K562 (cell line): Measurements from ENCODE around the gene RNF31. TPM values are rescaled to one million over a fixed set of nuclear protein-coding genes. Genes with fewer than 3 reads are reported as not detected.

Experiments
- CBFA2T2 ChIP-seq: fragments of 450-650 bp; conservative IDR thresholded peaks from 2 replicates; pipeline ENCODE4 v1.6.1; 2017; ENCODE audit warnings: mild to moderate bottlenecking
- CBX3 ChIP-seq, 2 experiments: IDR thresholded peaks; 1 replicate in 1 of 2; 2 replicates in 1 of 2; pipeline ENCODE4 v1.6.1; 2012; ENCODE audit warnings: inconsistent platforms in 2 of 2, low read length in 2 of 2, borderline replicate concordance in 1 of 2, control low read depth in 1 of 2
- FOXA1 ChIP-seq: fragments of 450-650 bp; IDR thresholded peaks from 2 replicates; pipeline ENCODE4 v1.6.1; 2016; ENCODE audit warnings: mild to moderate bottlenecking, borderline replicate concordance
- HINFP ChIP-seq: fragments of 450-650 bp; conservative IDR thresholded peaks from 2 replicates; pipeline ENCODE4 v1.6.1; 2016; ENCODE audit warnings: missing genetic modification characterization, low read depth, mild to moderate bottlenecking, control low read depth, missing compliant biosample characterization
- MBD1 ChIP-seq: fragments of 250-450 bp; sonication (Bioruptor Pico); IDR thresholded peaks from 2 replicates; pipeline ENCODE4 v1.8.0; 2022; ENCODE audit warnings: inconsistent platforms
- MCM3 ChIP-seq: fragments of 450-650 bp; IDR thresholded peaks from 2 replicates; pipeline ENCODE4 v1.6.1; 2016
- NBN ChIP-seq: fragments of 450-650 bp; IDR thresholded peaks from 2 replicates; pipeline ENCODE4 v1.6.1; 2016; ENCODE audit warnings: low read depth, mild to moderate bottlenecking
- NCOA2 ChIP-seq, 2 experiments: fragments of 450-650 bp; IDR thresholded peaks; 2 replicates each; pipeline ENCODE4 v1.6.1; 2018; ENCODE audit warnings: mild to moderate bottlenecking in 2 of 2, moderate library complexity in 1 of 2; ENCODE audit not compliant: partially characterized antibody in 2 of 2
- RBM25 ChIP-seq: fragments of 200-400 bp; formaldehyde crosslinking; IDR thresholded peaks from 2 replicates; pipeline ENCODE4 v1.6.1; 2018; ENCODE audit warnings: low read length, low read depth, moderate library complexity; ENCODE audit not compliant: severe bottlenecking
- RNF2 ChIP-seq: sonication (generic); IDR thresholded peaks from 2 replicates; pipeline ENCODE4 v1.6.1; 2016
- SMAD1 ChIP-seq: fragments of 150-350 bp; IDR thresholded peaks from 2 replicates; pipeline ENCODE4 v1.6.1; 2014; ENCODE audit warnings: low read length, low read depth; ENCODE audit not compliant: partially characterized antibody
- SP1 ChIP-seq: sonication (generic); formaldehyde crosslinking; IDR thresholded peaks from 2 replicates; pipeline ENCODE4 v1.8.1; 2022; ENCODE audit warnings: mild to moderate bottlenecking, missing genetic modification reagents
- TAL1 ChIP-seq: fragments of 450-650 bp; IDR thresholded peaks from 2 replicates; pipeline ENCODE4 v1.6.1; 2016; ENCODE audit warnings: mild to moderate bottlenecking
- TCF3 ChIP-seq: sonication (generic); formaldehyde crosslinking; IDR thresholded peaks from 2 replicates; pipeline ENCODE4 v1.4.0; 2020; ENCODE audit warnings: mild to moderate bottlenecking, missing genetic modification reagents
- ZBTB26 ChIP-seq: fragments of 450-650 bp; formaldehyde crosslinking; IDR thresholded peaks from 2 replicates; pipeline ENCODE4 v1.4.0; 2022; ENCODE audit warnings: missing genetic modification characterization
- ZEB2 ChIP-seq: fragments of 450-650 bp; IDR thresholded peaks from 2 replicates; pipeline ENCODE4 v1.6.1; 2016
- ZNF146 ChIP-seq: IDR thresholded peaks from one replicate; pipeline ENCODE4 v1.6.1; 2018; ENCODE audit warnings: missing compliant biosample characterization; ENCODE audit not compliant: unreplicated experiment
- ZNF197 ChIP-seq: fragments of 200-800 bp; sonication (Bioruptor generic); IDR thresholded peaks from 2 replicates; pipeline ENCODE4 v1.6.1; 2016; ENCODE audit warnings: low read depth, missing genetic modification characterization, missing compliant biosample characterization
- ZNF324 ChIP-seq: fragments of 250-450 bp; sonication (Bioruptor Pico); IDR thresholded peaks from 2 replicates; pipeline ENCODE4 v1.4.0; 2020; ENCODE audit warnings: mild to moderate bottlenecking
- ZNF583 ChIP-seq: fragments of 250-450 bp; sonication (Bioruptor Pico); IDR thresholded peaks from 2 replicates; pipeline ENCODE4 v1.4.0; 2020
- ZNF717 ChIP-seq: fragments of 250-450 bp; sonication (Bioruptor Pico); IDR thresholded peaks from 2 replicates; pipeline ENCODE4 v1.5.0; 2021
- polyA plus RNA-seq, 8 experiments: library from polyadenylated mRNA; depleted of rRNA in 4 of 8; stranded (reverse) in 5 of 8; unstranded in 3 of 8; fragments of >200 nt; fragmentation: Nextera tagmentation in 2 of 8; fragmentation: Illumina TruSeq in 1 of 8; extraction: Ambion mirVana in 2 of 8; extraction: Trizol in 1 of 8; gene quantifications; 2 replicates each; pipeline versions ENCODE4 v1.2.1 to v1.2.3, GENCODE V29; 2011 to 2014; ENCODE audit warnings: inconsistent platforms in 1 of 8, missing spikeins in 1 of 8
- total RNA-seq, 7 experiments: library from RNA; depleted of rRNA in 6 of 7; stranded (reverse); fragments of >200 nt in 6 of 7; fragmentation: Illumina TruSeq in 2 of 7; extraction: Trizol in 2 of 7; gene quantifications; 2 replicates each; pipeline versions ENCODE4 v1.2.1 to v1.2.3, GENCODE V29; 2011 to 2021; ENCODE audit warnings: low replicate concordance in 1 of 7
- TF ChIP-seq, protein P1 (sequence below): fragments of 250-450 bp; sonication (Bioruptor Pico); IDR thresholded peaks from 2 replicates; pipeline ENCODE4 v1.4.0; 2020; ENCODE audit warnings: mild to moderate bottlenecking, moderate library complexity

The RNF31 gene
- total and polyA plus RNA-seq, 9 of the 15 experiments (the other 6 are each of a cell fraction or from before 2014, with no cell fraction given): 3.1 to 47.6 (median 19.1) TPM

GRCh38 chr14:24195186-24196070, 48.1 kb downstream of the RNF31 start, which contains the start of gene TM9SF1 (continued):
- TF ChIP-seq SP1 (CRISPR knock-in tag) (peak; percentile 69; the same call in 1 of the 2 replicates), CBFA2T2 (no peak), MCM3 (no peak), SMAD1 (no peak), ZNF583 (CRISPR knock-in tag) (no peak), ZNF197 (no peak), TCF3 (peak; percentile 7; the same call in 1 of the 2 replicates), NBN (0 out of 2 replicates have a peak, but pooled peaks have one; percentile 17), CBX3 (IDR thresholded peaks at IDR 0.05; ENCODE audit: borderline replicate concordance in 1 of 2, low read length in 2 of 2) (peak in 1 of 2 experiments; percentile 80; a peak in 1 of 3 replicates), ZEB2 (no peak), ZNF324 (CRISPR knock-in tag) (no peak), ZNF717 (CRISPR knock-in tag) (no peak), ZBTB26 (CRISPR knock-in tag) (0 out of 2 replicates have a peak, but pooled peaks have one; percentile 8), FOXA1 (no peak), TAL1 (no peak), RNF2 (peak; percentile 82; the same call in 1 of the 2 replicates), HINFP (tag) (no peak), NCOA2 (IDR thresholded peaks at IDR 0.05; ENCODE audit: partially characterized antibody in 2 of 2) (peak in 1 of 2 experiments; percentile 97), MBD1 (CRISPR knock-in tag) (no peak), RBM25 (no peak), ZNF146 (CRISPR knock-in tag) (no peak)
- TF ChIP-seq, protein P1, sequence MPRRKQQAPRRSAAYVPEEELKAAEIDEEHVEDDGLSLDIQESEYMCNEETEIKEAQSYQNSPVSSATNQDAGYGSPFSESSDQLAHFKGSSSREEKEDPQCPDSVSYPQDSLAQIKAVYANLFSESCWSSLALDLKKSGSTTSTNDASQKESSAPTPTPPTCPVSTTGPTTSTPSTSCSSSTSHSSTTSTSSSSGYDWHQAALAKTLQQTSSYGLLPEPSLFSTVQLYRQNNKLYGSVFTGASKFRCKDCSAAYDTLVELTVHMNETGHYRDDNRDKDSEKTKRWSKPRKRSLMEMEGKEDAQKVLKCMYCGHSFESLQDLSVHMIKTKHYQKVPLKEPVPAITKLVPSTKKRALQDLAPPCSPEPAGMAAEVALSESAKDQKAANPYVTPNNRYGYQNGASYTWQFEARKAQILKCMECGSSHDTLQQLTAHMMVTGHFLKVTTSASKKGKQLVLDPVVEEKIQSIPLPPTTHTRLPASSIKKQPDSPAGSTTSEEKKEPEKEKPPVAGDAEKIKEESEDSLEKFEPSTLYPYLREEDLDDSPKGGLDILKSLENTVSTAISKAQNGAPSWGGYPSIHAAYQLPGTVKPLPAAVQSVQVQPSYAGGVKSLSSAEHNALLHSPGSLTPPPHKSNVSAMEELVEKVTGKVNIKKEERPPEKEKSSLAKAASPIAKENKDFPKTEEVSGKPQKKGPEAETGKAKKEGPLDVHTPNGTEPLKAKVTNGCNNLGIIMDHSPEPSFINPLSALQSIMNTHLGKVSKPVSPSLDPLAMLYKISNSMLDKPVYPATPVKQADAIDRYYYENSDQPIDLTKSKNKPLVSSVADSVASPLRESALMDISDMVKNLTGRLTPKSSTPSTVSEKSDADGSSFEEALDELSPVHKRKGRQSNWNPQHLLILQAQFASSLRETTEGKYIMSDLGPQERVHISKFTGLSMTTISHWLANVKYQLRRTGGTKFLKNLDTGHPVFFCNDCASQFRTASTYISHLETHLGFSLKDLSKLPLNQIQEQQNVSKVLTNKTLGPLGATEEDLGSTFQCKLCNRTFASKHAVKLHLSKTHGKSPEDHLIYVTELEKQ (CRISPR knock-in tag): no peak
